ENCODE data around the gene RTN4IP1. TPM values are rescaled to one million over a fixed set of nuclear protein-coding genes. Genes with fewer than 3 reads are reported as not detected.

The RTN4IP1 gene
- total and polyA plus RNA-seq, 2 of the 13 experiments (the other 11 are each of a cell fraction or from before 2014, with no cell fraction given) = 5.5 to 17.2 TPM

DNA sequence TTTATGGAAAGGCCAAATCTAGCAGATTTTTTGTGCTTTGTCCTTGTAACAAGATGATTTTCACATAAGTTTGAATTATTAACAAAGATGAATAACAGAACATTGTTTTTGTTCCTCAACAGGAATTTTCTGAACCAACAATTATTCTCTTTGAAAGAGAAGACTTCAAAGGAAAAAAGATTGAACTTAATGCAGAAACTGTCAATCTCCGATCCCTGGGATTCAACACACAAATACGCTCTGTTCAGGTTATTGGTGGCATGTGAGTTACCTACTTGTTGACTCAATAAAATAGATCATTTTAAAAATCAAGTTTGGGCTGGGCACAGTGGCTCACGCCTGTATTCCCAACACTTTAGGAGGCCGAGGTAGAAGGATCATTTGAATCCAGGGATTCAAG, 70.9 kb downstream of the RTN4IP1 start (continued):
- TF ChIP-seq EZH2 (conservative IDR thresholded peaks at IDR 0.05; ENCODE audit: low read depth, low read length) (no peak), MYNN (CRISPR knock-in tag; IDR thresholded peaks at IDR 0.05; ENCODE audit: low read depth) (no peak)

DNA sequence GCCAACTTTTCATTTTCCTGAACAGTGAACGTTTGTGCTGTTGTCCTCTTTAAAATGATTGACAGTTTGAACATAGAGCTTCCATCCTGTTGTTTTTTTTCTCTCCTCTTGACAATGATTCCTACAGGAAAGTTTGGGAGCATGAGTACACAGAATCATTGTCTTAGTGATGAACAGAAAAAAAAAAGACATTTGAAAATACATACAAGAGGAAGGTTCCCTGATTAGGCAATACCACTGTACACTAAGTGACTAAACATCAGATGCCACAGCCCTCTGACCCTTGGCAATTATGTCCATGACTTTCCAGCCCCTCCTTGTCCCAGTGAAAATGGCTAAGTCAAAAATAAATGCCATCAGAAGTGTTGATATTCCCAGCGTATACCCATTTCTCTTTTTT, 71.5 kb downstream of the RTN4IP1 start:
- peak overlapping the region; percentile 61 for H3K27ac ChIP-seq (ENCODE audit: extremely low read length, insufficient read depth, low read length)
- BruUV-seq (replicated peaks) = no TSS peak
- peak overlapping the region; percentile 15; the same call in 1 of the 2 replicates for H3K4me2 ChIP-seq (ENCODE audit: low read depth, low read length)
- CTCF ChIA-PET (ENCODE audit: low intra/inter-chr PET ratio, low total read pairs) = interaction anchor here (0.7 kb wide), 1 partner anchor 10 kb away, joined by 3 read pairs; no protein-coding TSS in a partner anchor
- peak; percentile 72 for FAIRE-seq
- no peaks in the 10 kb centered on the region for H3K9me3 ChIP-seq (ENCODE audit: low read length)
- peaks cover 41% of the 10 kb centered on the region for H3K4me1 ChIP-seq (ENCODE audit: insufficient read depth, low read length)
- WGBS (ENCODE audit: low lambda C conversion rate) = 15% methylated on average over 2 of the region's 2 CpGs
- no peaks in the 10 kb centered on the region for H3K27me3 ChIP-seq (ENCODE audit: control insufficient read depth in 1 of 2, insufficient read depth in 2 of 2, low read length in 2 of 2)
- peak overlapping the region; percentile 23; the same call in 1 of the 2 replicates for H3K9ac ChIP-seq (ENCODE audit: insufficient read depth, low read depth, low read length)
- H2AFZ ChIP-seq (ENCODE audit: low read length) = no peak overlapping the region
- H3K36me3 ChIP-seq (replicated peaks in 1 of 2; ENCODE audit: control insufficient read depth in 1 of 2, insufficient read depth in 2 of 2, low read length in 2 of 2) = peaks cover 8 to 30% of the 10 kb centered on the region in 2 experiments; a peak in 4 of 5 replicates
- in situ Hi-C loops (cut with HindIII; ENCODE audit: extremely low pct_ligation_motif_present, low pct_unique_long_range_greater_than_20kb) (no loop called here), intact Hi-C loops (cut with micrococcal nuclease; ENCODE audit: unreplicated experiment) (loop anchor here (2.0 kb wide), 1 partner anchor 47 kb away; no protein-coding TSS in a partner anchor)
- no peaks in the 10 kb centered on the region for H3K79me2 ChIP-seq (ENCODE audit: insufficient read depth, low read length)
- H4K20me1 ChIP-seq (ENCODE audit: insufficient read depth, low read length) = no peaks in the 10 kb centered on the region
- DNase-seq (ENCODE audit: low spot score) = peak; percentile 74
- ATAC-seq = peak; percentile 83
- POLR2A ChIA-PET = no interaction called here
- H3K4me3 ChIP-seq (replicated peaks in 1 of 3; ENCODE audit: insufficient read depth in 1 of 3, low read depth in 2 of 3, low read length in 3 of 3) = no peak overlapping the region
- TF ChIP-seq, protein P1, sequence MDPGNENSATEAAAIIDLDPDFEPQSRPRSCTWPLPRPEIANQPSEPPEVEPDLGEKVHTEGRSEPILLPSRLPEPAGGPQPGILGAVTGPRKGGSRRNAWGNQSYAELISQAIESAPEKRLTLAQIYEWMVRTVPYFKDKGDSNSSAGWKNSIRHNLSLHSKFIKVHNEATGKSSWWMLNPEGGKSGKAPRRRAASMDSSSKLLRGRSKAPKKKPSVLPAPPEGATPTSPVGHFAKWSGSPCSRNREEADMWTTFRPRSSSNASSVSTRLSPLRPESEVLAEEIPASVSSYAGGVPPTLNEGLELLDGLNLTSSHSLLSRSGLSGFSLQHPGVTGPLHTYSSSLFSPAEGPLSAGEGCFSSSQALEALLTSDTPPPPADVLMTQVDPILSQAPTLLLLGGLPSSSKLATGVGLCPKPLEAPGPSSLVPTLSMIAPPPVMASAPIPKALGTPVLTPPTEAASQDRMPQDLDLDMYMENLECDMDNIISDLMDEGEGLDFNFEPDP (CRISPR knock-in tag; conservative IDR thresholded peaks at IDR 0.05) = no peak
- 0 out of 4 replicates have a peak, but pooled peaks of 1 of the 2 experiments have one; percentile 12 for TF ChIP-seq KLF16 (CRISPR knock-in tag; IDR thresholded peaks at IDR 0.05)
- peak; percentile 93 for TF ChIP-seq CEBPG (CRISPR knock-in tag; IDR thresholded peaks at IDR 0.05)
- TF ChIP-seq ZNF317 (CRISPR knock-in tag; IDR thresholded peaks at IDR 0.05) = no peak
- TF ChIP-seq HMG20A (CRISPR knock-in tag; IDR thresholded peaks at IDR 0.05; ENCODE audit: borderline replicate concordance) = 0 out of 2 replicates have a peak, but pooled peaks have one; percentile 11
- TF ChIP-seq SIX4 (CRISPR knock-in tag; IDR thresholded peaks at IDR 0.05) = peak; percentile 37; the same call in 1 of the 2 replicates
- TF ChIP-seq, protein P2, sequence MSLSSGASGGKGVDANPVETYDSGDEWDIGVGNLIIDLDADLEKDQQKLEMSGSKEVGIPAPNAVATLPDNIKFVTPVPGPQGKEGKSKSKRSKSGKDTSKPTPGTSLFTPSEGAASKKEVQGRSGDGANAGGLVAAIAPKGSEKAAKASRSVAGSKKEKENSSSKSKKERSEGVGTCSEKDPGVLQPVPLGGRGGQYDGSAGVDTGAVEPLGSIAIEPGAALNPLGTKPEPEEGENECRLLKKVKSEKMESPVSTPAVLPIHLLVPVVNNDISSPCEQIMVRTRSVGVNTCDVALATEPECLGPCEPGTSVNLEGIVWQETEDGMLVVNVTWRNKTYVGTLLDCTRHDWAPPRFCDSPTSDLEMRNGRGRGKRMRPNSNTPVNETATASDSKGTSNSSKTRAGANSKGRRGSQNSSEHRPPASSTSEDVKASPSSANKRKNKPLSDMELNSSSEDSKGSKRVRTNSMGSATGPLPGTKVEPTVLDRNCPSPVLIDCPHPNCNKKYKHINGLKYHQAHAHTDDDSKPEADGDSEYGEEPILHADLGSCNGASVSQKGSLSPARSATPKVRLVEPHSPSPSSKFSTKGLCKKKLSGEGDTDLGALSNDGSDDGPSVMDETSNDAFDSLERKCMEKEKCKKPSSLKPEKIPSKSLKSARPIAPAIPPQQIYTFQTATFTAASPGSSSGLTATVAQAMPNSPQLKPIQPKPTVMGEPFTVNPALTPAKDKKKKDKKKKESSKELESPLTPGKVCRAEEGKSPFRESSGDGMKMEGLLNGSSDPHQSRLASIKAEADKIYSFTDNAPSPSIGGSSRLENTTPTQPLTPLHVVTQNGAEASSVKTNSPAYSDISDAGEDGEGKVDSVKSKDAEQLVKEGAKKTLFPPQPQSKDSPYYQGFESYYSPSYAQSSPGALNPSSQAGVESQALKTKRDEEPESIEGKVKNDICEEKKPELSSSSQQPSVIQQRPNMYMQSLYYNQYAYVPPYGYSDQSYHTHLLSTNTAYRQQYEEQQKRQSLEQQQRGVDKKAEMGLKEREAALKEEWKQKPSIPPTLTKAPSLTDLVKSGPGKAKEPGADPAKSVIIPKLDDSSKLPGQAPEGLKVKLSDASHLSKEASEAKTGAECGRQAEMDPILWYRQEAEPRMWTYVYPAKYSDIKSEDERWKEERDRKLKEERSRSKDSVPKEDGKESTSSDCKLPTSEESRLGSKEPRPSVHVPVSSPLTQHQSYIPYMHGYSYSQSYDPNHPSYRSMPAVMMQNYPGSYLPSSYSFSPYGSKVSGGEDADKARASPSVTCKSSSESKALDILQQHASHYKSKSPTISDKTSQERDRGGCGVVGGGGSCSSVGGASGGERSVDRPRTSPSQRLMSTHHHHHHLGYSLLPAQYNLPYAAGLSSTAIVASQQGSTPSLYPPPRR (CRISPR knock-in tag; IDR thresholded peaks at IDR 0.05; ENCODE audit: borderline replicate concordance) = no peak
- TF ChIP-seq, protein P3, sequence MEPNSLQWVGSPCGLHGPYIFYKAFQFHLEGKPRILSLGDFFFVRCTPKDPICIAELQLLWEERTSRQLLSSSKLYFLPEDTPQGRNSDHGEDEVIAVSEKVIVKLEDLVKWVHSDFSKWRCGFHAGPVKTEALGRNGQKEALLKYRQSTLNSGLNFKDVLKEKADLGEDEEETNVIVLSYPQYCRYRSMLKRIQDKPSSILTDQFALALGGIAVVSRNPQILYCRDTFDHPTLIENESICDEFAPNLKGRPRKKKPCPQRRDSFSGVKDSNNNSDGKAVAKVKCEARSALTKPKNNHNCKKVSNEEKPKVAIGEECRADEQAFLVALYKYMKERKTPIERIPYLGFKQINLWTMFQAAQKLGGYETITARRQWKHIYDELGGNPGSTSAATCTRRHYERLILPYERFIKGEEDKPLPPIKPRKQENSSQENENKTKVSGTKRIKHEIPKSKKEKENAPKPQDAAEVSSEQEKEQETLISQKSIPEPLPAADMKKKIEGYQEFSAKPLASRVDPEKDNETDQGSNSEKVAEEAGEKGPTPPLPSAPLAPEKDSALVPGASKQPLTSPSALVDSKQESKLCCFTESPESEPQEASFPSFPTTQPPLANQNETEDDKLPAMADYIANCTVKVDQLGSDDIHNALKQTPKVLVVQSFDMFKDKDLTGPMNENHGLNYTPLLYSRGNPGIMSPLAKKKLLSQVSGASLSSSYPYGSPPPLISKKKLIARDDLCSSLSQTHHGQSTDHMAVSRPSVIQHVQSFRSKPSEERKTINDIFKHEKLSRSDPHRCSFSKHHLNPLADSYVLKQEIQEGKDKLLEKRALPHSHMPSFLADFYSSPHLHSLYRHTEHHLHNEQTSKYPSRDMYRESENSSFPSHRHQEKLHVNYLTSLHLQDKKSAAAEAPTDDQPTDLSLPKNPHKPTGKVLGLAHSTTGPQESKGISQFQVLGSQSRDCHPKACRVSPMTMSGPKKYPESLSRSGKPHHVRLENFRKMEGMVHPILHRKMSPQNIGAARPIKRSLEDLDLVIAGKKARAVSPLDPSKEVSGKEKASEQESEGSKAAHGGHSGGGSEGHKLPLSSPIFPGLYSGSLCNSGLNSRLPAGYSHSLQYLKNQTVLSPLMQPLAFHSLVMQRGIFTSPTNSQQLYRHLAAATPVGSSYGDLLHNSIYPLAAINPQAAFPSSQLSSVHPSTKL (CRISPR knock-in tag; IDR thresholded peaks at IDR 0.05) = peak; percentile 85
- TF ChIP-seq MED1 (CRISPR knock-in tag; IDR thresholded peaks at IDR 0.05) = peak; percentile 55
- TF ChIP-seq MIER3 (CRISPR knock-in tag; IDR thresholded peaks at IDR 0.05; ENCODE audit: borderline replicate concordance) = peak; percentile 56; the same call in 1 of the 2 replicates
- TF ChIP-seq CEBPB (IDR thresholded peaks at IDR 0.05; ENCODE audit: borderline replicate concordance, low read depth, low read length) = peak; percentile 87

Data from HepG2 (cell line).